ENCODE data around the gene SSMEM1. TPM values are rescaled to one million over a fixed set of nuclear protein-coding genes. Genes with fewer than 3 reads are reported as not detected.
"Not testable (repeated sequence)": the region's sequence is repeated elsewhere in the genome, so short reads cannot be mapped to it uniquely, and the experiment has no call there.

The SSMEM1 gene
- polyA plus RNA-seq, 1 experiment: not detected

DNA sequence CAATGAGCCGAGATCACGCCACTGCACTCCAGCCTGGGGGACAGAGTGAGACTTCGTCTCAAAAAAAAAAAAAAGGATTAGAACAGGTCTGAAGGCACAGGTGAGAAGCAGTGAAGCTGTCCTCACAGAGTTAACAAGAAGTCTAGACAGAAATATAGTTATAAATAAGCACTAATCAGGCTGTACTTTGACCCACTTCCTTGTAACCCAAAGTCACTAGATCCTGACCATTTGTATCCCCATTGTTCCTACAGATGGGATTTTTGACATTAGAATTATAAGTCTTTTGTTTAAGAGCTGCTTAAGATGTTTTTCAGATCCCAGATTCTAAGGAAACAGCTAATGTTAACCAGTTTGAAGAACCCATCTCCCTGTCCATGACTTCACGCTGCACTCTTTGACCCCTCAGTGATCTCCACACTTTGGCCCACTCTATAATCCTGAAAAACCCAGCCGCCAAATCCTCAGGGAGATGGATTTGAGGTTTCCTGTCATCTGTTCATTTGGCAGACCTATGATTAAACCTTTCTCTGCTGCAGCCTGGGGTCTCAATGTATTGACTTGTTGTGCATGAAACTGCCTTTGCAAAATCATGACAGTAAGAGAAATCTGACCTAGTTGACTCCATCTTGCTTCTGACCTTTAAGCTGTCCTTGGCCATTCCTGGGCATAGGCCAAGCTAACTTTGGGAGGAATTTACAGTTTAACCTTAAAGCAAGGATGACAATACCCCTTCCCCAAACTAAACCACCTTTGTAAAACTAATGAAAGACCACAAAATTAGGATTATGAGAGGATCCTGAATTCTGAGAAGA lies 11.4 kb downstream of the SSMEM1 start:
- DNase-seq (ENCODE audit: low read depth, low spot score): no peak
- Histone ChIP-seq H3K4me3 (ENCODE audit: low read depth, low read length) (no peak overlapping the region), H3K9me3 (ENCODE audit: control insufficient read depth, insufficient read depth, low read length) (no peaks in the 10 kb centered on the region), H3K27ac (ENCODE audit: low read depth, low read length) (no peak overlapping the region), H3K27me3 (ENCODE audit: control insufficient read depth, insufficient read depth, low read length) (peaks cover 5% of the 10 kb centered on the region)
- TF ChIP-seq, protein P1, sequence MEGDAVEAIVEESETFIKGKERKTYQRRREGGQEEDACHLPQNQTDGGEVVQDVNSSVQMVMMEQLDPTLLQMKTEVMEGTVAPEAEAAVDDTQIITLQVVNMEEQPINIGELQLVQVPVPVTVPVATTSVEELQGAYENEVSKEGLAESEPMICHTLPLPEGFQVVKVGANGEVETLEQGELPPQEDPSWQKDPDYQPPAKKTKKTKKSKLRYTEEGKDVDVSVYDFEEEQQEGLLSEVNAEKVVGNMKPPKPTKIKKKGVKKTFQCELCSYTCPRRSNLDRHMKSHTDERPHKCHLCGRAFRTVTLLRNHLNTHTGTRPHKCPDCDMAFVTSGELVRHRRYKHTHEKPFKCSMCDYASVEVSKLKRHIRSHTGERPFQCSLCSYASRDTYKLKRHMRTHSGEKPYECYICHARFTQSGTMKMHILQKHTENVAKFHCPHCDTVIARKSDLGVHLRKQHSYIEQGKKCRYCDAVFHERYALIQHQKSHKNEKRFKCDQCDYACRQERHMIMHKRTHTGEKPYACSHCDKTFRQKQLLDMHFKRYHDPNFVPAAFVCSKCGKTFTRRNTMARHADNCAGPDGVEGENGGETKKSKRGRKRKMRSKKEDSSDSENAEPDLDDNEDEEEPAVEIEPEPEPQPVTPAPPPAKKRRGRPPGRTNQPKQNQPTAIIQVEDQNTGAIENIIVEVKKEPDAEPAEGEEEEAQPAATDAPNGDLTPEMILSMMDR (IDR thresholded peaks at IDR 0.05; ENCODE audit: low read depth, low read length): no peak
- ChIA-PET CTCF (no interaction called here), POLR2A (interaction anchor here (0.6 kb wide), 1 partner anchor 402 kb away, joined by 5 read pairs; no protein-coding TSS in a partner anchor)

GRCh38 chr7:130219871-130220270 lies 12.2 kb downstream of the SSMEM1 start:
- H3K4me3 ChIP-seq (ENCODE audit: low read depth, low read length): no peak overlapping the region
- no peak for DNase-seq (ENCODE audit: low read depth, low spot score)
- H3K9me3 ChIP-seq (ENCODE audit: control insufficient read depth, insufficient read depth, low read length): no peaks in the 10 kb centered on the region
- peaks cover 5% of the 10 kb centered on the region for H3K27me3 ChIP-seq (ENCODE audit: control insufficient read depth, insufficient read depth, low read length)
- no peak overlapping the region for H3K27ac ChIP-seq (ENCODE audit: low read depth, low read length)
- TF ChIP-seq, protein P1 (IDR thresholded peaks at IDR 0.05; ENCODE audit: low read depth, low read length): no peak
- ChIA-PET CTCF (no interaction called here), POLR2A (no interaction called here)

GRCh38 chr7:130221746-130222145 lies 14.1 kb downstream of the SSMEM1 start:
- POLR2A ChIA-PET: interaction anchor here (0.6 kb wide), 1 partner anchor 52 kb away, joined by 5 read pairs; no protein-coding TSS in a partner anchor
- no peak for DNase-seq (ENCODE audit: low read depth, low spot score)
- CTCF ChIA-PET: no interaction called here
- TF ChIP-seq, protein P1 (IDR thresholded peaks at IDR 0.05; ENCODE audit: low read depth, low read length): no peak
- H3K27me3 ChIP-seq (ENCODE audit: control insufficient read depth, insufficient read depth, low read length): peaks cover 5% of the 10 kb centered on the region
- H3K9me3 ChIP-seq (ENCODE audit: control insufficient read depth, insufficient read depth, low read length): no peaks in the 10 kb centered on the region
- no peak overlapping the region for H3K27ac ChIP-seq (ENCODE audit: low read depth, low read length)
- H3K4me3 ChIP-seq (ENCODE audit: low read depth, low read length): no peak overlapping the region

DNA sequence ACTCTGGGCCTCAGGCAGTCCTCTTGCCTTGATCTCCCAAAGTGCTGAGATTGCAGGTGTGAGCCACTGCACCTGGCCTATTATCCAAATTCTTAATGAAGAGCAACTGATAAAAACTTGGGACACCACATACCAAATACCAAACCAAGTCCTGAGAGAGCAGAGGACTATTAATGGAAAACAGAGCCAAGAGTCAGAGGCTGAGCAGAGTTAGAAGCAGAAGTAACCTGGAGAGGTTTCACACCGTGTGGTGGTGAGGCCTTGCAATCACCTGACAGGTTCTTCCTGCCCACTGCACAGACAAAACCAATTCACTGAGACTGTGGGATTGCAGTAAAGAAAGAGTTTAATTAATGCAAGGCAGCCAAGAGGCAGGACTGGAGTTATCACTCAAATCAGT lies 16.0 kb downstream of the SSMEM1 start:
- no peak for DNase-seq (ENCODE audit: low read depth, low spot score)
- POLR2A ChIA-PET: no interaction called here
- Histone ChIP-seq H3K9me3 (ENCODE audit: control insufficient read depth, insufficient read depth, low read length) (no peaks in the 10 kb centered on the region), H3K27ac (ENCODE audit: low read depth, low read length) (no peak overlapping the region), H3K4me3 (ENCODE audit: low read depth, low read length) (no peak overlapping the region), H3K27me3 (ENCODE audit: control insufficient read depth, insufficient read depth, low read length) (peaks cover 5% of the 10 kb centered on the region)
- TF ChIP-seq, protein P1 (IDR thresholded peaks at IDR 0.05; ENCODE audit: low read depth, low read length): no peak
- CTCF ChIA-PET: no interaction called here

DNA sequence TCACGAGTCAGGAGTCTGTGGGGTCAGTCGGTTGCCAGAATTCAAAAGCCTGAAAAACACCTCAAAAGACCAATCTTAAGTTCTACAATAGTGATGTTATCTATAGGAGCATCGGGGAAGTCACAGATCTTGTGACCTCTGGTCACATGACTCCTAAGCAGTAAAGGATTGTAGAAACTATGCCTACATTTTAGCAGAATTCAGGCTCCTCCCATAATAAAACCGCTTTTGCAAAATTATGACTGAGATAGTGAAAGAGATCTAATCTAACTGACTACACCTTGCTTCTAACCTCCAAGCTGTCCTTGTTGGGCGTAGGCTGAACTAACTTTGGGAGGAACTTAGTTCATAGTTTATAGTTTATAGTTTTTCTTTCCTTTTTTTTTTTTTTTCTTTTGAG lies 16.6 kb downstream of the SSMEM1 start:
- CTCF ChIA-PET: no interaction called here
- POLR2A ChIA-PET: no interaction called here
- TF ChIP-seq, protein P1 (IDR thresholded peaks at IDR 0.05; ENCODE audit: low read depth, low read length): no peak
- Histone ChIP-seq H3K27ac (ENCODE audit: low read depth, low read length) (no peak overlapping the region), H3K27me3 (ENCODE audit: control insufficient read depth, insufficient read depth, low read length) (peaks cover 5% of the 10 kb centered on the region), H3K4me3 (ENCODE audit: low read depth, low read length) (no peak overlapping the region), H3K9me3 (ENCODE audit: control insufficient read depth, insufficient read depth, low read length) (no peaks in the 10 kb centered on the region)
- DNase-seq (ENCODE audit: low read depth, low spot score): no peak

DNA sequence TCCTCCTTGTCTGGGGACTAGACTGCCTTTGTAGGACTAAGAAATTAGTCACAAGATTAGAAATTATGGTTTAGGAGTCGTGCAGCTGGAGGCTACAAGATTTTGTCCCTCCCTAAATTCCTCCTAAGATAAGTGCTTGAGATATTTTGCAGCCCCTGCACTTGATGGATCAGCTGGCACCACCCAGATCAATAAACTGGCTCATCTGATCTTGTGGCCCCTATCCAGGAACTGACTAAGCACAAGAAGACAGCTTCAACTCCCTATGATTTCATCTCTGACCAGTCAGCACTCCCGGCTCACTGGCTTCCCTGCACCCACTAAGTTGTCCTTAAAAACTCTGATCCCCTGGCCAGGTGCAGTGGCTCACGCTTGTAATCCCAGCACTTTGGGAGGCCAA lies 17.3 kb downstream of the SSMEM1 start:
- H3K27me3 ChIP-seq (ENCODE audit: control insufficient read depth, insufficient read depth, low read length); H3K9me3 ChIP-seq (ENCODE audit: control insufficient read depth, insufficient read depth, low read length); H3K27ac ChIP-seq (ENCODE audit: low read depth, low read length); CTCF ChIA-PET; H3K4me3 ChIP-seq (ENCODE audit: low read depth, low read length); DNase-seq (ENCODE audit: low read depth, low spot score): not testable (repeated sequence)
- POLR2A ChIA-PET: interaction anchor here (0.7 kb wide), 1 partner anchor 48 kb away, joined by 4 read pairs; no protein-coding TSS in a partner anchor
